ENCODE results near the gene ITPK1.

DNA sequence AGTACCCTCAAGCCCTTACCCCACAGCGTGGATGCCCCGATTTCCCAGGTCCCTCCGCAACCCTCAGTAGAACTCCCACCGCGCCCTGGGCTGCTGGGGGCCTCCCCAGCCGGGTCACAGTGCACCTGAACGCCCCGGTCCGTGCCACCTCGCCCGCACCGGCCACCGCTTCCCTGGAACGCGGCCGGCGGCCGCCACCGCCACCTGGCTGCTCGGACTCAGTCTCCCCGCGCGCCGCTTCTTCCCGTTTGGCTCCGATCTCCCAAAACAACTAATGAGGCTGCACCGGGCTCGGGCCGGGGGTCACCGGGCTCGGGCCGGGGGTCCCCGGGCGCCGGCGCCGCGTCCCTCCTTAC is 1.0 kb downstream of the ITPK1 start:
- TF ChIP-seq, protein P1, sequence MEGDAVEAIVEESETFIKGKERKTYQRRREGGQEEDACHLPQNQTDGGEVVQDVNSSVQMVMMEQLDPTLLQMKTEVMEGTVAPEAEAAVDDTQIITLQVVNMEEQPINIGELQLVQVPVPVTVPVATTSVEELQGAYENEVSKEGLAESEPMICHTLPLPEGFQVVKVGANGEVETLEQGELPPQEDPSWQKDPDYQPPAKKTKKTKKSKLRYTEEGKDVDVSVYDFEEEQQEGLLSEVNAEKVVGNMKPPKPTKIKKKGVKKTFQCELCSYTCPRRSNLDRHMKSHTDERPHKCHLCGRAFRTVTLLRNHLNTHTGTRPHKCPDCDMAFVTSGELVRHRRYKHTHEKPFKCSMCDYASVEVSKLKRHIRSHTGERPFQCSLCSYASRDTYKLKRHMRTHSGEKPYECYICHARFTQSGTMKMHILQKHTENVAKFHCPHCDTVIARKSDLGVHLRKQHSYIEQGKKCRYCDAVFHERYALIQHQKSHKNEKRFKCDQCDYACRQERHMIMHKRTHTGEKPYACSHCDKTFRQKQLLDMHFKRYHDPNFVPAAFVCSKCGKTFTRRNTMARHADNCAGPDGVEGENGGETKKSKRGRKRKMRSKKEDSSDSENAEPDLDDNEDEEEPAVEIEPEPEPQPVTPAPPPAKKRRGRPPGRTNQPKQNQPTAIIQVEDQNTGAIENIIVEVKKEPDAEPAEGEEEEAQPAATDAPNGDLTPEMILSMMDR (conservative IDR thresholded peaks at IDR 0.05) = no peak; the same call in 1 of the 2 replicates
- TF ChIP-seq EZH2 (IDR thresholded peaks at IDR 0.05; ENCODE audit: low read depth) = no peak
